Activated T-cell treated with anti-CD3 and anti-CD28 coated beads, Interleukin-2, amount 50 U/mL, for 1 hour (primary cell): Measurements from ENCODE around the gene ZMAT3.
A peak's percentile ranks its signal among the peaks of the same experiment; 100 is the strongest.
"Not testable (repeated sequence)": the region's sequence is repeated elsewhere in the genome, so short reads cannot be mapped to it uniquely, and the experiment has no call there.

Experiments used
- DNase-seq: peaks from one replicate; pipeline ENCODE4 v3.0.0-alpha.2; 2020

The ZMAT3 gene

GRCh38 chr3:179068779-179069530 lies 2.7 kb downstream of the ZMAT3 start:
- DNase-seq, result no peak

- DNase-seq, result no peak
Observed at GRCh38 chr3:179067839-179068238, 3.8 kb downstream of the ZMAT3 start.

GRCh38 chr3:179067291-179067690 lies 4.3 kb downstream of the ZMAT3 start:
- DNase-seq, result no peak

GRCh38 chr3:179063945-179064560 lies 7.6 kb downstream of the ZMAT3 start:
- DNase-seq, result no peak

GRCh38 chr3:179056326-179056725 lies 15.3 kb downstream of the ZMAT3 start:
- DNase-seq, result no peak

- DNase-seq, result not testable (repeated sequence)
Observed at GRCh38 chr3:179054565-179054964, 17.0 kb downstream of the ZMAT3 start.

- no peak for DNase-seq
Observed at GRCh38 chr3:179046497-179047353, 24.9 kb downstream of the ZMAT3 start.

GRCh38 chr3:179045719-179046402 lies 25.7 kb downstream of the ZMAT3 start:
- DNase-seq, result no peak

- DNase-seq, result peak; percentile 27
Observed at GRCh38 chr3:179038899-179039251, 32.7 kb downstream of the ZMAT3 start.

GRCh38 chr3:179038216-179038898 lies 33.3 kb downstream of the ZMAT3 start:
- no peak for DNase-seq

- DNase-seq, result peak; percentile 53
Observed at GRCh38 chr3:179037351-179037750, 34.3 kb downstream of the ZMAT3 start.

GRCh38 chr3:179036626-179037300 lies 34.8 kb downstream of the ZMAT3 start:
- DNase-seq, result no peak

GRCh38 chr3:179036226-179036625 lies 35.4 kb downstream of the ZMAT3 start:
- no peak for DNase-seq

- no peak for DNase-seq
Observed at GRCh38 chr3:179035232-179035631, 36.4 kb downstream of the ZMAT3 start.

GRCh38 chr3:179033304-179033657 lies 38.3 kb downstream of the ZMAT3 start:
- DNase-seq, result not testable (repeated sequence)

- DNase-seq, result not testable (repeated sequence)
Observed at GRCh38 chr3:179032454-179033303, 38.9 kb downstream of the ZMAT3 start.

- DNase-seq, result no peak
Observed at GRCh38 chr3:179029096-179029495, 42.5 kb downstream of the ZMAT3 start.

- DNase-seq, result no peak
Observed at GRCh38 chr3:179028408-179028807, 43.2 kb downstream of the ZMAT3 start.

GRCh38 chr3:179027326-179027900 lies 44.2 kb downstream of the ZMAT3 start:
- no peak for DNase-seq

- no peak for DNase-seq
Observed at GRCh38 chr3:179026636-179027035, 45.0 kb downstream of the ZMAT3 start.
